NCI-H748 (cell line): ENCODE results near the gene FAM24B.

Source experiments
- DNase-seq: peaks from one replicate; lab custom pipeline; 2025; ENCODE audit not compliant: unreplicated experiment; lab: John Stamatoyannopoulos, UW

Gene FAM24B

DNA sequence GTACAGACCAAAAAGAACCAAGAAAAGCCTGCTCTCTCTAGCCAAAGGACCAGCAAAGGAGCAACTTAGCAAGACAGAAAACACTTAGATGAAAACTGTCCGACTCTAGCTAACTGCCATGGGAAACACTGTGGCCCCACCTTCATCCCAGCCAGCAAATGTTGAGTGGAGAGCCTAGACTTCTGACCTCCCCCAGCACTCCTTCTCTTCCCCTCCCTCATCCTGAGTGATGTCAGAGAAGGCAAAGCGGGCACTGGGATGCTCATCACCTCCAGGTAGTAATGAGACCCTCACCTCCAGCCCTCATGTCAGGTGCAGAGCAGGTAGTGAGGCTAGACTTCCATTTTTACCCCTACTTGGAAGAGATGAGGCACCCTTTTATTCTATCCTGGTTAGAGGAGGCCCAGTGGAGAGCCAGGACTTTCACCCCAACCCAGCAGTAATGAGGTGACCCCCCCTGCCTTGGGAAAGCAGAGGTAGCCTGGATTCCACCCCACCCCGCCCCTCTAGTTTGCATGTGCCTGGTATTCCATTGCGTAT is 50.6 kb downstream of the FAM24B start:
- no peak for DNase-seq

DNA sequence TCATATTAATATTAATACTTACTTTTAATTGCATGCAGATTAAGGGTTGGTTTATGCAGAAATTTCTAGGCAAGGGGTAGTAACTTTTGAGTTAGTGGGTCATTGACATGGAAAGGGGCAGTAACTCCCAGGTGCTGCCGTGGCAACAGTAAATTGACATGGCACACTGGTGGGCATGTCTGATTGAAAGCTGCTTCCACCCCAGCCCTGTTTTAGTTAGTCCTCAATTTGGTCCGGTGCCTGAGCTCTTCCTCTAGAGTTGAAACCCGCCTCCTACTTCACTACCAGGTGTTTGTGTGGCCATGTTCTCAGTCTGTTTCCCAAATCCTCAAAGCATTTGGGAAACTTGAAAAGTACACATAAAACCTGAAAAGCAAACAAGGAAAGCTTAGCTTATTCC is 52.1 kb downstream of the FAM24B start:
- DNase-seq: no peak

DNA sequence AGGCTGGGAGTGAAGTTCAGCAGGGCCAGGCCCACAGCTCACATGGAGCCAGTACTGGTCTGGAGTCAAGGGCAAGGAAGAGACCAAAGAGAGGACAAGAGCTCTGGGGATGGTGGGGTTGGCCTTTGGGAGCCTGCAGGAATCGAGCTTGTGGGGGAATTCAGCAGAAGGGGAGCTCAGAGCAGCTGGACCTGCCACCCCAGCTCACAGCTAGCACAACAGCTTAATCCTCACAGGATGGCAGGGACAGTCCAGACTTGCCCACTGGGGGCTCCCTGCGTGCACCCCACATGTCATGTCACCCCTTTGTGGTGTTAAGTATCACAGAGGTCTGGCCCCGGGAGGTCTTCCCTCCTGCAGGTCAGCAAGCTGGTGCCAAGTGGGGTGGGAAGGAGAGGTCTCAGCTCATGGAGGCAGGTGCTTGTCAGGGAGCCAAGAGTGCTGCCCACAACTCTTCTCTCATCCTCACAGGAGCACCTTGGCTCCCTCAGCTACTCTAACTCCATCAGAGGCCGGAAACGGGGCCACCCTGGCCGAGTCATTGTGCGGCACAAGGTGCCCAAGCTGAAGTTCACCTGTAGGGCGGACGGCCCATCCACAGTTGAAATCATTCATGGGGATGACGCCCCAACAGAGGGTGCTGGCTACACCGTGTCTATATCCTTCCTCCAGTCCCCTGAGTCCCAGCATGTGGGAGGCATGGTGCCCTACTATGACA is 56.2 kb downstream of the FAM24B start:
- DNase-seq: no peak

DNA sequence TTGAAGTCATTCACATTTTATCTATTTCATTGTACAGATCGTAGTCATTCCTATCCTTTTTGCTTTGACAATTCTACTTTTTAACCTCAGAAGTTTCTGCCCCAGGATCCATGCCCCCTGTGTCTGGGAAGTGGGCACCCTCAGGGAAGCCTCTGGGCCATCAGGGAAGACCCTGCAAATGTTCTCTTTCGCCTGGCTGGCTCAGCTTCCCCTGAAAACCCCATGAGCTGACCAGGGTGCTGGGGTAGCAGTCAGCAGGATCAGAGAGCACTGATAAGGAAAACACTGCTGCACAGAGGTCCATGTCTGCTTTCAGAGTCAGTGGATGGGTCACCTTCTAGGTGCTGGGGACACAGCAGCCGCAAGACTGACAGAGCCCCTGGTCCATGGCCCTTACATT is 57.6 kb downstream of the FAM24B start:
- DNase-seq: no peak

DNA sequence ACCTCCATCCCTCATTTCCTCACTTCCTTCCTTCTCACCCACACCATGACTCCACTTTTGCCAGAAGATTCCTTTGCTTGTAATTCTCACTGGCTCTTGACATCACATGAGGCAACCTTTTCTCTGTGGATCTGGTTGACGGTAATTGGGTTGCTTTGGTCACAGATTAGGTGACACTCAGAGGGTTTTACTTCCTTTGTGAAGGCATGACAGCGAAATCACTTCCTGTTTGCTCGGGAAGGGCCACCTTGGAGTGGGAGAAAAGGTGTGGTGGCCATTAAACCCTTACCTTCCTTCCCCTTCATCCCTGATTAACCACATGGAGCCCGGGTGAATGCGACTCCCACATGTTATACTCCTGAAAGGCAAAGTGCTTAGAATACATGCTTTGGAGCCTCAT is 63.9 kb downstream of the FAM24B start:
- DNase-seq: no peak

DNA sequence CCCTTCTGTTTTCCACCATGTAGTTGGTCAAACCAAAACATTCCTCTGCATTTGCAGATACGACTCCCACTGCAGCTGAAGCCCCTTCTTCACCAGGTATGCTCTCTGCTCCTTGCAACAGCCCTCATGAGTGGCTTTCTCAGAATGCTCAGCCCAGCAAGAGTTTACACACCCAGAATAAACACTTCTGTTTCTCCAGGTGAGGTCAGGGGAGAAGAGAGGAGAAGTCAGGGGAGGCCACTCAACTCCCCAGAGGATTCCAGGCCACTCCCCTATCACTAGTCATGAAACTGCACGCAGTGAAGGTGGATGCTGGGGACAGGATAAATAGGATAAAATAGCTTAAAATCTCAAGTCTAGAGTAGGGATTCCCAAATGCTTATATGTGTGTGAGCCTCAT is 64.9 kb downstream of the FAM24B start:
- DNase-seq: no peak

DNA sequence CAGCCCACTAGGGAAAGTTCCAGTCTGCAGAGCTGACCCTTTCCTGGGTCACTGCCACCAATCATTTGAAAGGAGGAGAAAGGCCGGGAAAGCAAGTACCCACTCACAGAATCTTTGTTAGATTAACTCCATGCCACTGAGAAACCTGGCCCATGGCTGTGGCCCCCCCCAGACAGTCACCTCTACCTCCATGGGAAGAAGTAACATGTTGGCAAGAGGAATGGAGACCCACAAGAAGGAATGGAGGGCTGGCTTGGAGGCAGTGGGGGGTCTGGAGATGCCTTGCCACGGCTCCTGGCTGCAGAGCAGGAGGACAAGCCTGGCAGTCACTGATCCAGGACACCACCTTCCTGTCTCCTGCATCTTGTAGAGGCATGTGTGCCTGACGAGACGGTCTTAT is 66.6 kb downstream of the FAM24B start:
- DNase-seq: no peak

DNA sequence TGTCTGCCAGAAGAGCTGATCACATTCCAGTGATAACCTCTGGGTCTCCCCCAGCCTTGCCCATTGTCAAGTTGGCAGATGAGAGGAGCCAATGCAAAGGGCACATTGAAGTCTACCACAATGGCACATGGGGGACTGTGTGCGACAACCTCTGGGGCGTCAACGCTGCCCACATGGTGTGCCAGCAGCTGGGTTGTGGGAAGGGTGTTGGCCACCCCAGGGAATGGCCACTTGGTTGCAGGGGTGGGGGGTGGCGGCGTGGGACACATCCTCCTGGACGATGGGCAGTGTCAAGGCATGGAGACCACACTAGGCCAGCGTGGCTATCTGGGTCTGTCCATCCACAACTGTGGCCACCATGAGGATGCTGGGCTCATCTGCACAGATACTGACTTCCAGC is 77.1 kb downstream of the FAM24B start:
- DNase-seq: no peak
